Heart right ventricle (tissue), 16 donors: ENCODE measurements around the gene DEAF1. TPM values are rescaled to one million over a fixed set of nuclear protein-coding genes. Genes with fewer than 3 reads are reported as not detected.
A peak's percentile ranks its signal among the peaks of the same experiment; 100 is the strongest.

ENCODE experiments used
- ATAC-seq, 8 donors: fragments of 200-7000 bp; cut with Tn5 transposase; one replicate each; pipeline ENCODE4 v1.9.1; 2020; ENCODE audit warnings: mild to moderate bottlenecking in 8 of 8, moderate library complexity in 8 of 8, moderate number of reproducible peaks in 1 of 8
- DNase-seq, 2 donors: peaks; one replicate each; pipeline ENCODE4 v3.0.0-alpha.2; 2020
- H3K27ac ChIP-seq, 10 donors: fragments of 200-600 bp; sonication (generic) in 2 of 10; one replicate each; pipeline versions ENCODE4 v1.5.0 to v1.8.0; 2020 to 2022; ENCODE audit warnings: mild to moderate bottlenecking in 3 of 10
- H3K27me3 ChIP-seq, 7 donors: fragments of 200-600 bp; one replicate each; pipeline ENCODE4 v1.8.0; 2021 to 2022; ENCODE audit warnings: mild to moderate bottlenecking in 2 of 7
- H3K36me3 ChIP-seq, 9 donors: fragments of 200-600 bp; sonication (generic) in 1 of 9; one replicate each; pipeline versions ENCODE4 v1.5.0 to v1.8.0; 2020 to 2022; ENCODE audit warnings: mild to moderate bottlenecking in 2 of 9
- H3K4me1 ChIP-seq, 9 donors: fragments of 200-600 bp; sonication (generic) in 1 of 9; one replicate each; pipeline versions ENCODE4 v1.5.0 to v1.8.0; 2020 to 2022; ENCODE audit warnings: mild to moderate bottlenecking in 4 of 9
- H3K4me3 ChIP-seq, 10 donors: fragments of 200-600 bp; sonication (generic) in 2 of 10; one replicate each; pipeline versions ENCODE4 v1.5.0 to v1.8.0; 2020 to 2022; ENCODE audit warnings: mild to moderate bottlenecking in 7 of 10, moderate library complexity in 2 of 10
- H3K9me3 ChIP-seq, 11 donors: fragments of 200-600 bp in 10 of 11; sonication (generic) in 2 of 11; one replicate each; pipeline versions ENCODE4 v1.5.0 to v1.8.0; 2013 to 2022; ENCODE audit warnings: mild to moderate bottlenecking in 2 of 11, control low read depth in 1 of 11, moderate library complexity in 1 of 11
- whole genome bisulfite sequencing, 2 donors: extraction: QIAGEN DNeasy Blood & Tissue Kit; methylation state at CpG; one replicate each; pipeline ENCODE4 v1.1.7; 2013; ENCODE audit warnings: inconsistent platforms in 1 of 2; 5-methylcytosine and 5-hydroxymethylcytosine counted together
- intact Hi-C, 10 donors: fragments of 100-400 bp; cut with DNase I; formaldehyde crosslinking; loops; one replicate each; pipeline versions ENCODE4 v1.11.1 to v1.14.2; 2022
- polyA plus RNA-seq, 2 donors: library from polyadenylated mRNA; stranded (reverse); fragments of 200-250 nt; gene quantifications; one replicate each; pipeline ENCODE4 v1.2.3, GENCODE V29; 2013
- total RNA-seq, 10 donors: library from RNA; stranded (reverse); fragmentation: NEBNext Ultra II Directional in 3 of 10; extraction: Animal tissue kit (Norgen Biotek cat#: 25700) in 3 of 10; gene quantifications; one replicate each; pipeline versions ENCODE4 v1.2.1 to v1.2.4, GENCODE V29; 2021 to 2023
- TF ChIP-seq, protein P1 (sequence below), 9 donors: fragments of 200-600 bp; sonication (generic) in 2 of 9; IDR thresholded peaks; one replicate each; pipeline versions ENCODE4 v1.5.0 to v1.8.0; 2021 to 2022; ENCODE audit warnings: antibody characterized with exemption in 9 of 9, mild to moderate bottlenecking in 5 of 9, moderate library complexity in 1 of 9
- donor health status: Arrhythmogenic right ventricular cardiomyopathy.
- donor health status: ischemic (EF 13 %, LVEDD 7.1; RV severe dilation, severe dysfunction).
- donor health status: healthy with polysubstance abuse.
- donor health status: DM: no; HTN: yes; CAD: no.
- donor health status: DM: no; HTN: no; CAD: no.
- donor health status: ischemic (EF 25% LVEDD 6.9; RV normal size, moderate dysfunction).
- donor health status: ischemic (EF 25% LVEDD 5.7; RV mildly dilated, moderate dysfunction).
- donor health status: healthy.
- donor health status: DM: yes; HTN: yes; CAD: no.
- donor health status: Ischemic cardiomyopathy.
- donor health status: ischemic (EF 35%, LVEDD 5.7; RV mildly dilated, moderate dysfunction).
- donor health status: nonischemic (EF 11% LVEDD 7.7; RV severe dilation, severe dysfunction).
- donor health status: DM: yes; HTN: yes; CAD: no.
- donor health status: PGD.
- donor health status: ischemic (EF 29% LVEDD 5.4; RV normal size, mild dysfunction).
- donor health status: nonischemic (EF 23%, LVEDD 6.1; RV moderate dilation, normal function).

DEAF1 gene
- total and polyA plus RNA-seq, 12 donors = 11.0 to 39.9 (median 17.0) TPM

DNA sequence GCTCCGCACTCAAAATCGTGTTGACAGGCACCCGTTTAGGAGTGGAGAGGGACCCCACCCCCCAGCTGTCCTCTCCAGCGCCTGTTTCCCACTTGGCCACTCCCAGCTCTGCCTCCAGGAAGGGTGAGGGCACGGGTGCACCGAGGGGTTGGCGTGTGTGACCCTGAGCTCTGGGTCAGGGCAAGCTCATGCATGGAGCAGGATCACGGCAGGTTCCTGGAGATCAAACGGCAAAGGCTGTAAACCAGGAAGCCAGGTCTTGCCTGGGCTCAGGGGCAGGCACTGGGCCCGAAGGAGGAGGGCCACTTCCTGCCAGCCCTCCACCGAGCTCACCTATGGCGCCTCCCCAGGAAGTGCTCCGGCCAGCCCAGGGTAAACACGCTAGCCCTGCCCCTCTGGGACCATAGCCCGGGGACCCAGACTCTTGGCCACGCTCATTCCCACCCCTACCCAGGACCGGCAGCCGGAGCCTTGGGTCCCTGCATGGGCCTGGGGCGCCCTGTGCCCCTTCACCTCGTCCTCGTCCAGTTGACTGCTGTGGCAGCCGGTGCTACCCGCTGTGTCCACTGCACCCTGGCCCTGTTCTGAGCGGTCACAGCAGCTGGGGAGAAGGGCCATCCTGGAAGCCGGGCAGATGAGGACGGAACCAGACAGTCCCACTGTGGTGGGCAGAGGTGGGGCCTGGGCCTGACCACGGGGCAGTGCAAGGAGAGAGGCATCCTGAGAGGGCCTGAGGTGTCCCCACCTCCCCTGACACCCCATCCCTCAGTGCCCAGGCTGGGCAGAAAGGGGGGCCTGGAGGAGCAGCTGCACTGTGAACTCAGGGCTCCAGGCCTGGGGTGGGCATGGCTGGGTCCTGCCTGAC is 10.0 kb upstream of the DEAF1 start:
- Histone ChIP-seq H3K36me3 (peaks cover 0 to 28% (median 7%) of the 10 kb centered on the region in 9 donors), H3K9me3 (no peaks in the 10 kb centered on the region), H3K4me1 (peaks cover 0 to 39% (median 24%) of the 10 kb centered on the region in 9 donors), H3K27me3 (peaks cover 6 to 48% (median 35%) of the 10 kb centered on the region in 7 donors), H3K4me3 (peak overlapping the region in 6 of 10 donors; percentile 30 to 55 (median 48)), H3K27ac (peak overlapping the region in 5 of 10 donors; percentile 39 to 75 (median 50))
- peak in 3 of 8 donors; percentile 6 to 26 (median 25) for ATAC-seq
- TF ChIP-seq, protein P1, sequence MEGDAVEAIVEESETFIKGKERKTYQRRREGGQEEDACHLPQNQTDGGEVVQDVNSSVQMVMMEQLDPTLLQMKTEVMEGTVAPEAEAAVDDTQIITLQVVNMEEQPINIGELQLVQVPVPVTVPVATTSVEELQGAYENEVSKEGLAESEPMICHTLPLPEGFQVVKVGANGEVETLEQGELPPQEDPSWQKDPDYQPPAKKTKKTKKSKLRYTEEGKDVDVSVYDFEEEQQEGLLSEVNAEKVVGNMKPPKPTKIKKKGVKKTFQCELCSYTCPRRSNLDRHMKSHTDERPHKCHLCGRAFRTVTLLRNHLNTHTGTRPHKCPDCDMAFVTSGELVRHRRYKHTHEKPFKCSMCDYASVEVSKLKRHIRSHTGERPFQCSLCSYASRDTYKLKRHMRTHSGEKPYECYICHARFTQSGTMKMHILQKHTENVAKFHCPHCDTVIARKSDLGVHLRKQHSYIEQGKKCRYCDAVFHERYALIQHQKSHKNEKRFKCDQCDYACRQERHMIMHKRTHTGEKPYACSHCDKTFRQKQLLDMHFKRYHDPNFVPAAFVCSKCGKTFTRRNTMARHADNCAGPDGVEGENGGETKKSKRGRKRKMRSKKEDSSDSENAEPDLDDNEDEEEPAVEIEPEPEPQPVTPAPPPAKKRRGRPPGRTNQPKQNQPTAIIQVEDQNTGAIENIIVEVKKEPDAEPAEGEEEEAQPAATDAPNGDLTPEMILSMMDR (IDR thresholded peaks at IDR 0.05) = no peak
- intact Hi-C loops = no loop called here
- DNase-seq = no peak
- 64 to 69% methylated on average over 27 of the region's 27 CpGs for WGBS, 2 donors

DNA sequence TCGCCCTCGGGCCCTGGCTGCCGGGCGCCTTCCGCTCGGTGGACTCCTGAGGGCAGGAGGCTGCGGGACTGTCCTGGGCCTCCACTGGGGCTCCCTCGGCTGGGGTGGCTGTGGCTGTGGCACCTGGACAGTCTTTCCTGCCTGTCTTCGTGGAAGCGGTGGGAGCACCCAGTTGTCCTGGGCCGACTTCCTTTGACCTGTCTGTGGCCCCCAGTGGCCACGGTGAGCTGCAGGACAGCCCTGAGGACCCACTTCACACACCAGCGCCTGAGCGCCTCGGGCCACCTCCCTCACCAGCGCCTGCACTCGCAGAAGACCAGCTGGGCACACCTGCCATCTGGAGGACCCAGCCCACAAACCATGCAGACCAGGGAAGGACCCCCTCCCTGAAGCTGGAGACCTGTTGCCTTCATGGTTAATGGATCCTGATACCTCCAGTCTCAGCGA is 9.2 kb upstream of the DEAF1 start:
- no peak for DNase-seq
- Histone ChIP-seq H3K9me3 (no peaks in the 10 kb centered on the region), H3K4me3 (no peak overlapping the region), H3K27ac (no peak overlapping the region), H3K36me3 (peaks cover 0 to 35% (median 7%) of the 10 kb centered on the region in 9 donors), H3K4me1 (peaks cover 0 to 38% (median 24%) of the 10 kb centered on the region in 9 donors), H3K27me3 (peaks cover 6 to 41% (median 29%) of the 10 kb centered on the region in 7 donors)
- TF ChIP-seq, protein P1 (IDR thresholded peaks at IDR 0.05) = no peak
- WGBS, 2 donors = 91 to 94% methylated on average over 18 of the region's 18 CpGs
- intact Hi-C loops = no loop called here
- no peak for ATAC-seq

DNA sequence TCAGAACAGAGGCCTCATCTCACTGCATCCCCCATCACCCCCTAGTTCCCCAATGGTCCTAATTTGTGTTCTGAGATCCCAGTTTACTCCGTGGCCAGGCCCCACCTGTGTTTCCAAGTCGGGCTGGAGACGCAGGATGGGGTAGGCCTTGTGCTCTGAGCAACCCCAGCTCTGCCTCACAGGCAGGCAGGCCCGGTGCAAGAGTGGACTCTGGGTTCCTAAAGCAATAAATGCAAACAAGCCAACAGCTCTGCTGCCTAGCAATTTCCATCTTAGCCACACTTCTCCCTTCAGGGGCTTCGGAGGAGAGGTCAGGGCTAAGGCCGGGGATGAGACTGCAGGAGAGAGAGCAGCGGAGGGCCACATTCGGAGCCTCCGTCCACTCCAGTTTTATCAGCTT is 8.5 kb upstream of the DEAF1 start:
- intact Hi-C loops = no loop called here
- Histone ChIP-seq H3K4me1 (peaks cover 0 to 44% (median 24%) of the 10 kb centered on the region in 9 donors), H3K4me3 (no peak overlapping the region), H3K27ac (no peak overlapping the region), H3K9me3 (no peaks in the 10 kb centered on the region), H3K36me3 (peaks cover 0 to 41% (median 7%) of the 10 kb centered on the region in 9 donors), H3K27me3 (peaks cover 6 to 36% (median 24%) of the 10 kb centered on the region in 7 donors)
- ATAC-seq (no peak), DNase-seq (no peak)
- 90 to 95% methylated on average over 9 of the region's 9 CpGs for WGBS, 2 donors
- TF ChIP-seq, protein P1 (IDR thresholded peaks at IDR 0.05) = no peak

DNA sequence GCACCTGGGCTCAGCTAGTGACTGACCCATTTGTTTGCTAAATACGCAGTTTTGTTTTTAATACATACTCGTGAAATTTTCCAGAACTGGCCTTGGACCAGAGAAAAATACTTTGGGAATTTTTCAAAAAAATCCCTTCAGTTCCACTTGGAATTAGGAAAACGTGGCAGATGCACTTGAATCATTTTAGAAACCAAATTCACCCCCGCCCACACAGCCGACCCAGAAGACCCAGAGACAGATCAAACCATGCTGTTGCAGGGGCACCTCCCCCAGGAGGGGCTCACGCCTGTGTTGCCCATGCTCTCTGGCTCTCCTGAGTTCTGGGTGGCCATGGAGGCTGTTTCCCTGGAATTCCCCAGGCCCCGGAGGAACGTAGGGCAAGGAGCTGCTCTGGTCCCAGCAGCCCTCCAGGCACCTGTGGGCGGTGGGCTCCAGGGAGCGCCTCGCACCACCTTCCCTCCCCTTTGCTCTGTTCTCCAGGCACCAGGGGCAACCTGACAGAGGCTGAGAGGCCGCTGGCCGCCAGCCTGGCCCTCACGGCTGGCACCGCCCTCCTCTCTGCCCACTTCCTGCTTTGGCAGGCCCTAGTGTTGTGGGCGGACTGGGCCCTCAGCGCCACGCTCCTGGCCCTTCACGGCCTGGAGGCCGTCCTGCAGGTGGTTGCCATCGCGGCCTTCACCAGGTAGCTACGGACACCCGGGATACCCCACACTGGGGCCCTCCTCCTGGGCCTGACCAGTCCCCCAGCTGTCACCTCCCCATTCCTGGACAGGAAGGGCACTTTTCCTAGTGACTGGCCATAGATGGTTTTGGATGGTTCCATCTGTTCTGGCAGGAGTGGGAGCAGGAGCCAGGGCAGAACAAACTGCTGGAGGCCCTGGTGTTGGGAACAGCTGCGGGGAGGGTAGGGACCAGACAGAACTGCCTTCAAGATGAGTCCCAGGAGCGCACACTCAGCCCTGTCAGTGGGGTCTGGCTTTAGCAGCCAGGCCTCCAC is 7.7 kb upstream of the DEAF1 start:
- H3K36me3 ChIP-seq = peaks cover 0 to 41% (median 7%) of the 10 kb centered on the region in 9 donors
- no peak overlapping the region for H3K4me3 ChIP-seq
- TF ChIP-seq, protein P1 (IDR thresholded peaks at IDR 0.05) = no peak
- H3K9me3 ChIP-seq = no peaks in the 10 kb centered on the region
- H3K4me1 ChIP-seq = peaks cover under 1 to 52% (median 29%) of the 10 kb centered on the region in 9 donors
- intact Hi-C loops = no loop called here
- peaks cover 6 to 28% (median 18%) of the 10 kb centered on the region in 7 donors for H3K27me3 ChIP-seq
- DNase-seq (no peak), ATAC-seq (peak in 1 of 8 donors; percentile 34)
- 89 to 91% methylated on average over 26 of the region's 26 CpGs for WGBS, 2 donors
- peak overlapping the region in 1 of 10 donors; percentile 53 for H3K27ac ChIP-seq
